Panc1 (cell line): Measurements from ENCODE around the gene EFEMP1. TPM values are rescaled to one million over a fixed set of nuclear protein-coding genes. Genes with fewer than 3 reads are reported as not detected.

Experiments used
- ATAC-seq: fragments of 200-7000 bp; cut with Tn5 transposase; 2 replicates; pipeline ENCODE4 v1.9.1; 2020; ENCODE audit warnings: mild to moderate bottlenecking, moderate library complexity
- BruUV-seq: library from RNA; stranded (reverse); fragments of 400-500 nt; replicated peaks from 2 replicates; lab custom pipeline; 2021; lab: Mats Ljungman, UMichigan
- CTCF ChIA-PET: fragments of 300-600 bp; sonication (Branson Sonifier 250); formaldehyde crosslinking; loops from one replicate; lab custom pipeline; 2022; ENCODE audit warnings: antibody characterized with exemption; lab: Charles Lee
- POLR2A ChIA-PET: fragments of 300-600 bp; sonication (Branson Sonifier 250); formaldehyde crosslinking; loops from one replicate; lab custom pipeline; 2022; ENCODE audit warnings: antibody characterized with exemption; lab: Charles Lee
- DNase-seq: peaks from one replicate; pipeline ENCODE4 v3.0.0-alpha.2; 2010; ENCODE audit warnings: low read depth, low spot score
- H3K27ac ChIP-seq: 2 replicates; pipeline ENCODE4 v1.5.1; 2011; ENCODE audit warnings: mild to moderate bottlenecking, low read length, inconsistent platforms
- H3K27me3 ChIP-seq: fragments of 200-500 bp; sonication (Bioruptor generic); 2 replicates; pipeline ENCODE4 v1.6.0; 2014; ENCODE audit warnings: low read length, inconsistent platforms; ENCODE audit not compliant: control insufficient read depth, insufficient read depth
- H3K36me3 ChIP-seq: fragments of 200-500 bp; sonication (Bioruptor generic); 2 replicates; pipeline ENCODE4 v1.5.1; 2014; ENCODE audit warnings: inconsistent platforms, mild to moderate bottlenecking, low read length, moderate library complexity; ENCODE audit not compliant: control insufficient read depth, insufficient read depth
- H3K4me1 ChIP-seq: 2 replicates; pipeline ENCODE4 v1.5.1; 2011; ENCODE audit warnings: inconsistent platforms, mild to moderate bottlenecking, low read length, moderate library complexity; ENCODE audit not compliant: control insufficient read depth, insufficient read depth
- H3K4me3 ChIP-seq, 2 experiments: 2 replicates each; pipeline ENCODE4 v1.5.1; 2011 to 2012; ENCODE audit warnings: low read depth in 2 of 2, low read length in 2 of 2, mild to moderate bottlenecking in 2 of 2, inconsistent platforms in 1 of 2, moderate library complexity in 1 of 2
- H3K9me3 ChIP-seq: fragments of 200-500 bp; sonication (Bioruptor generic); 2 replicates; pipeline ENCODE4 v1.5.1; 2014; ENCODE audit warnings: low read depth, mild to moderate bottlenecking, inconsistent platforms, low read length, moderate library complexity; ENCODE audit not compliant: control insufficient read depth, insufficient read depth
- POLR2AphosphoS5 ChIP-seq: IDR thresholded peaks from 2 replicates; pipeline ENCODE4 v1.6.1; 2012; ENCODE audit warnings: mild to moderate bottlenecking, low read depth, low read length, moderate library complexity
- REST ChIP-seq, 2 experiments: IDR thresholded peaks; 2 replicates each; pipeline ENCODE4 v1.6.1; 2011 to 2012; ENCODE audit warnings: low read depth in 2 of 2, control low read depth in 1 of 2, low read length in 1 of 2, mild to moderate bottlenecking in 1 of 2, moderate library complexity in 1 of 2; ENCODE audit not compliant: insufficient read depth in 1 of 2
- SIN3A ChIP-seq: IDR thresholded peaks from 2 replicates; pipeline ENCODE4 v1.6.1; 2012; ENCODE audit warnings: low read depth, mild to moderate bottlenecking, low read length, moderate library complexity, borderline replicate concordance; ENCODE audit not compliant: insufficient read depth
- TCF7L2 ChIP-seq: IDR thresholded peaks from 2 replicates; pipeline ENCODE4 v1.6.1; 2011; ENCODE audit warnings: mild to moderate bottlenecking, low read depth, low read length, inconsistent platforms
- in situ Hi-C: cut with HindIII; loops from 2 replicates; pipeline ENCODE4 v1.10.0; 2016; ENCODE audit warnings: low sequenced_read_pairs, low pct_unique_long_range_greater_than_20kb
- intact Hi-C: fragments of 100-400 bp; cut with micrococcal nuclease; formaldehyde crosslinking; loops from one replicate; pipeline ENCODE4 v1.10.0; 2022; ENCODE audit not compliant: unreplicated experiment
- total RNA-seq: library from RNA; stranded (reverse); gene quantifications from one replicate; pipeline ENCODE4 v1.2.1, GENCODE V29; 2021; ENCODE audit not compliant: unreplicated experiment
- TF ChIP-seq, protein P1 (sequence below): fragments of 450-650 bp; IDR thresholded peaks from 2 replicates; pipeline ENCODE4 v1.5.1; 2017; ENCODE audit warnings: mild to moderate bottlenecking

Gene EFEMP1
- total RNA-seq, 1 experiment from 2014 or later: 15.5 TPM

GRCh38 chr2:55926974-55927373 is 3.4 kb upstream of the EFEMP1 start:
- Histone ChIP-seq H3K9me3 (no peaks in the 10 kb centered on the region), H3K36me3 (no peaks in the 10 kb centered on the region), H3K27me3 (peaks cover 19% of the 10 kb centered on the region), H3K27ac (no peak overlapping the region), H3K4me1 (peaks cover 8% of the 10 kb centered on the region), H3K4me3 (no peak overlapping the region)
- no TSS peak for BruUV-seq
- no peak for DNase-seq
- POLR2A ChIA-PET: no interaction called here
- in situ Hi-C loops (no loop called here), intact Hi-C loops (no loop called here)
- ATAC-seq: no peak
- no peak for TF ChIP-seq POLR2AphosphoS5
- no peak for TF ChIP-seq TCF7L2
- TF ChIP-seq REST (IDR thresholded peaks at IDR 0.05; ENCODE audit: insufficient read depth in 1 of 2, low read depth in 2 of 2, low read length in 1 of 2): no peak
- no peak for TF ChIP-seq SIN3A
- TF ChIP-seq, protein P1, sequence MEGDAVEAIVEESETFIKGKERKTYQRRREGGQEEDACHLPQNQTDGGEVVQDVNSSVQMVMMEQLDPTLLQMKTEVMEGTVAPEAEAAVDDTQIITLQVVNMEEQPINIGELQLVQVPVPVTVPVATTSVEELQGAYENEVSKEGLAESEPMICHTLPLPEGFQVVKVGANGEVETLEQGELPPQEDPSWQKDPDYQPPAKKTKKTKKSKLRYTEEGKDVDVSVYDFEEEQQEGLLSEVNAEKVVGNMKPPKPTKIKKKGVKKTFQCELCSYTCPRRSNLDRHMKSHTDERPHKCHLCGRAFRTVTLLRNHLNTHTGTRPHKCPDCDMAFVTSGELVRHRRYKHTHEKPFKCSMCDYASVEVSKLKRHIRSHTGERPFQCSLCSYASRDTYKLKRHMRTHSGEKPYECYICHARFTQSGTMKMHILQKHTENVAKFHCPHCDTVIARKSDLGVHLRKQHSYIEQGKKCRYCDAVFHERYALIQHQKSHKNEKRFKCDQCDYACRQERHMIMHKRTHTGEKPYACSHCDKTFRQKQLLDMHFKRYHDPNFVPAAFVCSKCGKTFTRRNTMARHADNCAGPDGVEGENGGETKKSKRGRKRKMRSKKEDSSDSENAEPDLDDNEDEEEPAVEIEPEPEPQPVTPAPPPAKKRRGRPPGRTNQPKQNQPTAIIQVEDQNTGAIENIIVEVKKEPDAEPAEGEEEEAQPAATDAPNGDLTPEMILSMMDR: no peak
- CTCF ChIA-PET: no interaction called here

- H3K9me3 ChIP-seq: no peaks in the 10 kb centered on the region
- peaks cover 8% of the 10 kb centered on the region for H3K4me1 ChIP-seq
- H3K27ac ChIP-seq: no peak overlapping the region
- POLR2A ChIA-PET: interaction anchor here (0.6 to 0.7 kb wide), 2 partner anchors 78 to 99 kb away, joined by 3 to 5 read pairs; no protein-coding TSS in a partner anchor
- no peaks in the 10 kb centered on the region for H3K36me3 ChIP-seq
- ATAC-seq (no peak), DNase-seq (no peak)
- intact Hi-C loops: no loop called here
- in situ Hi-C loops: no loop called here
- no peak overlapping the region for H3K4me3 ChIP-seq
- no peak for TF ChIP-seq REST (IDR thresholded peaks at IDR 0.05; ENCODE audit: insufficient read depth in 1 of 2, low read depth in 2 of 2, low read length in 1 of 2)
- TF ChIP-seq, protein P1: no peak
- TF ChIP-seq SIN3A: no peak
- TF ChIP-seq TCF7L2: no peak
- no peak for TF ChIP-seq POLR2AphosphoS5
- CTCF ChIA-PET: no interaction called here
- peaks cover 25% of the 10 kb centered on the region for H3K27me3 ChIP-seq
- no TSS peak for BruUV-seq
These were observed 2.7 kb upstream of the EFEMP1 start for GRCh38 chr2:55926246-55926645.
